Smooth muscle cell of the brain vasculature (primary cell): Measurements from ENCODE around the gene MMP12.
"Not testable (repeated sequence)": the region's sequence is repeated elsewhere in the genome, so short reads cannot be mapped to it uniquely, and the experiment has no call there.

Source experiments
- DNase-seq: peaks from one replicate; pipeline ENCODE4 v3.0.0-alpha.2; 2012; ENCODE audit warnings: low read depth, low spot score

MMP12 gene

DNA sequence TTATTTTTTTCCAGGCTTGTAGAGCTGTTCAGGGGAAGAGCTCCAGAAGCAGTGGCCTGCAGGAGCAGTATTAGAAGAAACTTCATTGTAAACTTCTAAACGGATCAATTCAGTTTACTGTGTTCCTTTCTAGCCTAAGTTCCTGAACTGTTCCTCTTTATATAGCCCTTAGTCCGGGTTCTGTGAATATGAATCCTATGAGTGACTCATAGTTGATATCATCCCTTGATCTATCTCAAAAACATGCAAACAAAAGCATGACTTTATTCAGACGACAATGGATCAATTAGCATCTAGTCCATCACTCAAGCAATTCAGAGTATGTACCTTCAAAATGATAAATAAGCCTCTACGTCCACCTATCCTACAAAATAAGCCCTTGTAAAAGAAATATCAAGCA lies at the start of gene MMP12:
MMP12 (minus strand) TSS at position 131 of the 400 bp plus-strand sequence; CDS start at position 86, 45 bp downstream.
- DNase-seq, result no peak

DNA sequence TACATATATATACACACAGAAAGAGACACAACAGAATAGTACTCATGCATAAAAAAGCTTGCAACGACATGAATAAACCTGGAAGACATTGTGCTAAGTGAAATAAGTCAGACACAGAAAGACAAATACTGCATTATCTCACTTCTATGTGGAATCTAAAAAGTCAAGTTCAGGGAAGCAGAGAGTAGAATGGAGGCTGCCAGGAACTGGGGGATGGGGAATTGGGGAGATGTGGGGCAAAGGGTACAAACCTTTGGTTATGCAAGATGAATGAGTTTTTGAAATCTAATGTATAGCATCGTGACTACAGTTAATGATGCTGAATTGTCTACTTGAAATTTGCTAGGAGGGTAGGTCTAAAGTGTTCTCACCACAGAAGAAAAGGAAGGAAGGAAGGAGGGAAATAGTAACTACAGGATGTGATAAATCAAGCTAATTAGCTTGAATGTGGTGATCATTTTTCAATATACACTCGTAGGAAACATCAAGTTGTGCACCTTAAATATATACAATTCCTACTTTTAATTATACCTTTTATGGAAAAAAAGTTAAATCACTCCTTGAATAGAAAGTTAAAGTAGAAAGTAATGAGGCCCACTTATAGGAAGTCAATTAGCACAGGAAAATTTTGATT lies 46.9 kb upstream of the MMP12 start:
- DNase-seq, result no peak

GRCh38 chr11:102920118-102920684 lies 45.4 kb upstream of the MMP12 start:
- no peak for DNase-seq

DNA sequence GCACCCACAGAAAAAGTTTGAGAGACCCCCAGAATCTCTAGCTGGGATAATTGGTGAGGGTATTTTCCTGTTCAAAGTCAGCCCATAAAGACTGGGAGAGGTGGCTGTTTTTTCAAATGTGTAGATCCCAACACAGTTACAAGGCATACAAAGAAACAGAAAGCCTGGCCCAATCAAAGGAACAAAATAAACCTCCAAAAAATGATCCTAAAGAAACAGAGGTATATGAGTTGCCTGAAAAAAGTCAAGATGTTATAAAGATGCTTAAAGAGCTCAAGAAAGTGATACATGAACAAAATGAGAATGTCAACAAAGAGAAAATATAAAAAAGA lies 40.2 kb upstream of the MMP12 start:
- DNase-seq, result no peak

GRCh38 chr11:102914238-102915043 lies 39.7 kb upstream of the MMP12 start:
- DNase-seq, result peak; percentile 10

DNA sequence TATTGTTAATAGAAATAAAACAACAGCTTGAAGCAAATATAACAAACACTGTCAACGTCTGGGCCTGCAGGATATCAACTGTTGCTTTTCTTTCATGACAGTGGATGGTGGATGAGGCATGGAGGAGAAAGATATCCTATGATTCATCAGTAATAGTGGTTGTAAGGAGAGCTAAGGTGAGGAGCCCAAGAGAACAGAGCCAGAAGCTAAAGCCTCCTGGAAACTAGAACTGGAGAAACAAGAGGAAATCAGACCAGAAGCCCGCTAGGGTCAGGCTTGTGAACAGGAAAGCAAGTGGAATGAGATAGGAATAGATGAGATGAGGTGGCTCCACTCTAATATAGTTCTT lies 37.7 kb upstream of the MMP12 start:
- no peak for DNase-seq

DNA sequence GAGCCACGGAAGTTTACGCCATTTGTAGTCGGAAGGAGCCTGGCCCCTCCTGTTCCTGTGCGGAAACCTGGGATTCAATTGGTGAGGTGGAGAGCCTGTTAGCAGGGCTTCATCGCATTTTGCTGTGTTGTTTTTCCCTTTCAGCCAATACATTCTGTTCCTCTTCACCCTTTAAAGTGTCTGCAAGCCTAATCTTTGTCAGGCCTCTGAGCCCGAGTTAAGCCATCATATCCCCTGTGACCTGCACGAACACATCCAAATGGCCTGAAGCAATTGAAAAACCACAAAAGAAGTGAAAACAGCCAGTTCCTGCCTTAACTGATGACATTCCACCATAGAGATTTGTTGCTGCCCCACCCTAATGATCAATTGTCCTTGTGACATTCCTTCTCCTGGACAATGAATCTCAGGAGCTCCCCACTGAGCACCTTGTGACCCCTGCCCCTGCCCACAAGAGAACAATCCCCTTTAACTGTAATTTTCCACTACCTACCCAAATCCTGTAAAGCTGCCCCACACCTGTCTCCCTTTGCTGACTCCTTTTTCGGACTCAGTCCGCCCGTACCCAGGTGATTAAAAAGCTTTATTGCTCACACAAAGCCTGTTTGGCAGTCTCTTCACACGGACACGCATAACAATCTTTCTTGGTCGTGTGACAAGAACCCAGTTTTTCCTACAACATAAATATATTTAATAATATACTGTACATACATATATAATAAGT lies 37.1 kb upstream of the MMP12 start:
- no peak for DNase-seq

GRCh38 chr11:102905848-102906247 lies 31.1 kb upstream of the MMP12 start:
- DNase-seq, result not testable (repeated sequence)

- DNase-seq, result not testable (repeated sequence)
These were observed 29.1 kb upstream of the MMP12 start for GRCh38 chr11:102903895-102904294.

GRCh38 chr11:102900346-102900745 lies 25.6 kb upstream of the MMP12 start:
- DNase-seq, result no peak

DNA sequence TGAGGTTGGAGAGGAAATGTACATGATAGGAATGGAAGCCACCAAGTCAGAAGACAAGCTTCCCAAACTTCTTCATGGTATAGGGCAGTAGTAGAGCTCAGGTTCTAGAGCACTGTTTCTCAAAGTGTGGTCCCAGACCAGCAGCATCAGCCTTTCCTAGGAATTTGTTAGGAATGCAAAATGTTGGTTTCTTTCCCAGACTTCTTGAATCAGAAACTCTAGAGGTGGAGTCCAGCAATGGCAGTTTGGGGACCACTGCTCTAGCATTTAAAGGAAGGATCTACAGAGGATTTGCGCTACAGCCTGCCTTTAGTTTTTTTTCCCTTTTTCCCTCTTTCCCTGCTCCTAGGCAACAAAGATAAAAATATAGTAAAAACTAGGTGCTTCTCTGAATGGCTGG lies 17.0 kb upstream of the MMP12 start:
- DNase-seq, result no peak

DNA sequence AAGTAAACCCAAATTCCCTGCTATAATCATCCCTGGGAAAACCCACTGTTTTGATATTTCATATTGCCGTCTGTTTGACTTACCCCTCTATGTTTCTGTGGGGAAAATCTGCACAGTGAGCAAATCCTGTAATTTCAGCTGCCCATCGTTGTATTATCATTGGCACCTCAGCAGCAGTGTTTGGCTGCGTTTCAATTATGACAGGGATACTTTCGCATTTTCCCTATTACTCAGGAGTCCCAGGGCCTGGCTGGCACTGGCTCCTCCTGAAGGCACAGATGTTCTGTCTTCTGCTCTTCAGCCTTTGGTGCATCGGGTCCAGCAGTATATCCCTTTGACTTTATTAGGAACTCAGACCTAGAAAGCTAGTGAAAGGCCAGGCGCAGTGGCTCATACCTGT lies 12.2 kb upstream of the MMP12 start:
- DNase-seq, result peak; percentile 9

DNA sequence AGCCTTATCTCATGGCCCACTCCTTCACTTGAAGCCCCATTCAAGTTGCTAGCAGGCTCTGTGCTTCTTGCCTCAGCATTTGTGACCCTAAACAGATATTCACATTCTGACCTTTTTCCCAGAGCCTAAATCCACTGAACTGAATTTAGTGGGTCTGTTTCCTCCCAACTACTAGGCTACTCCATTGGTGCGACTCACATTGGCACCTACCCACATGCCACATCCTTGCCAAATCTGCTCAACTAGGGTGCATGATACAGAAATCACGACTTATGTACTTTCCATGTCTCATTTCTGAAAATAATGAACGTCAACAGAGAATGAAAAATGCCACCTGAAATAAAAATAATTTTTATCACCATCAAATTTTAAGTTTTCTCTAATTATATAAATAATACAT lies 8.4 kb upstream of the MMP12 start:
- no peak for DNase-seq

DNA sequence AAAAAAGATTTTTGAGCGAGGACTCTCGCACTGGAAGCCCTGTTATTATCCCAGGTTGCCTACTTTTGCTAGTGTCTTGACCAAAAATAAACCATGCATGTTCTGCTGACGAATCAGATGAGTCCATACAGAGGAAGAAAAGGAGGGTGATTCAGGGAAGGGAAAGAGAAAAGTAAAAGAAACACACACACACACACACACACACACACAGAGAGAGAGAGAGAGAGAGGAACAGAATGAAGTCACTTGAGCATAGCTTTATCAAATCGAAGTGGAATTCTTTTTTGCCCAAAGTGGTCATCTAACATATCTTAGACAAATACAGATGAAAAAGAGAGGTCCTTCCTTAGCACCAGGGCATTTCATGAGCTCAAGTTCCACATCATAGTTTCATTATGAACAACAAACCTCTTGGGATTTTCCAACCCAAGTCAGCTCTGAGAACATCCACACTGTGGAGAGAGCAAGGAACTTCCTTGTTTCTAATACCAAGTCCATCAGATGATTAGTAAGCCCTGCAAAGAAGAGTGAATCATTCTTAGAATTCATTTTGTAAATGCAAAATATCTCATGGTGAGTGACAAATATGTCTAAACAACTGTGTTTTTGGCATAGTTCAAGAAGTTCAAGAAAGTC lies 7.7 kb upstream of the MMP12 start:
- peak; percentile 4 for DNase-seq

- DNase-seq, result no peak
These were observed 5.0 kb upstream of the MMP12 start for GRCh38 chr11:102879801-102880200.

GRCh38 chr11:102878595-102878994 lies 3.8 kb upstream of the MMP12 start:
- no peak for DNase-seq

- DNase-seq, result not testable (repeated sequence)
These were observed 5.3 kb downstream of the MMP12 start for GRCh38 chr11:102869354-102869964.

- DNase-seq, result no peak
These were observed 6.4 kb downstream of the MMP12 start for GRCh38 chr11:102868339-102868738.

DNA sequence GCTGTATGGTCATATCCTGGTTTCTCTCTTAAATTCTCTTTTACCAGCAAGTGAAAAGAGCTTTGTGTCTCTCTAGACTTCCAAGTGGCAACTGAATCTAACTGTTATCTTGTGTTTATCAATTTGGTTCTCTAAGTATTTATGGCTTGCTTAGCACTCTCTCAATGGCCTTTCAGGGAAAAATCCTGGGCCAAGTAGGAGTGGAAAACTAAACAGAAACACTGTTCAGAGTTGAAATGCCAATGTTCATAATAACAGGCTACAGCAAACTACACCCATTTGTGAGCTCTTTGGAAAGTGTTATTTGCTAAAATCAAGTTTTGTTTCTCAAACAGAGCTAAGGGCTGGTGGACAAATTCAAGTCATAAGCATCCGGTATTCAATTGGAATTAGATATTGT lies 10.1 kb downstream of the MMP12 start:
- no peak for DNase-seq

- DNase-seq, result no peak
These were observed 20.8 kb downstream of the MMP12 start for GRCh38 chr11:102853956-102854355.

DNA sequence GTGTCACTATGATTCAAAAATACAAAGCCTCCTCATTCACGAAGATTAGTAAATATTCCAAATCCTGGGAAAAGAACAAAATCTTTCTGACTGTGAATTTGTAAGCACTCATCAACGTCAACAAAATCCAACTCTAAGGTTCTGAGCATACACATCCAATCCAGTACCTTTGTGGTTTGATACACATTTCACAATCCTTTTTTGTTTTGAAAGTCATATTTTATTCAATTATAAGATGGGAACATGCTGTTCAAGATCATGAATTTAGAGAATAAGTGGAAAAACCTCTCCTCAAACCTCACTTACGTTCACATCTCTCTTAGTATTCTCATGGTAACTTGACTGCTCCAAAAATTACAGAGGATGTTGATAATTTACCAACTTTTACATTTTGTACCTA lies 21.7 kb downstream of the MMP12 start:
- DNase-seq, result no peak
